DND-41 (cell line): ENCODE data around the gene OBP2B.
"Not testable (repeated sequence)": the region's sequence is repeated elsewhere in the genome, so short reads cannot be mapped to it uniquely, and the experiment has no call there.

ENCODE experiments used
- ATAC-seq: fragments of 200-7000 bp; cut with Tn5 transposase; 3 replicates; pipeline ENCODE4 v1.9.1; 2021; ENCODE audit warnings: low read depth; ENCODE audit not compliant: insufficient read depth
- DNase-seq: peaks from one replicate; pipeline ENCODE4 v3.0.0-alpha.2; 2020
- H2AFZ ChIP-seq: 2 replicates; pipeline ENCODE4 v1.6.0; 2012; ENCODE audit warnings: low read depth, low read length
- H3K27ac ChIP-seq: 2 replicates; pipeline ENCODE4 v1.5.1; 2012; ENCODE audit warnings: low read length, inconsistent platforms
- H3K27me3 ChIP-seq: fragments of 200-600 bp; sonication (generic); 2 replicates; pipeline ENCODE4 v1.6.0; 2012; ENCODE audit warnings: low read length, mild to moderate bottlenecking, inconsistent platforms; ENCODE audit not compliant: insufficient read depth, poor library complexity
- H3K36me3 ChIP-seq: 2 replicates; pipeline ENCODE4 v1.5.1; 2012; ENCODE audit warnings: low read length, inconsistent platforms; ENCODE audit not compliant: insufficient read depth
- H3K4me1 ChIP-seq: 2 replicates; pipeline ENCODE4 v1.5.1; 2012; ENCODE audit warnings: mild to moderate bottlenecking, low read length; ENCODE audit not compliant: insufficient read depth
- H3K4me2 ChIP-seq: 2 replicates; pipeline ENCODE4 v1.6.0; 2012; ENCODE audit warnings: mild to moderate bottlenecking, moderate library complexity, low read length, inconsistent platforms; ENCODE audit not compliant: insufficient read depth
- H3K4me3 ChIP-seq, 2 experiments: fragments of 200-600 bp in 1 of 2; shearing (Covaris generic) in 1 of 2; 2 replicates each; pipeline ENCODE4 v1.5.1; 2012 to 2016; ENCODE audit warnings: inconsistent platforms in 2 of 2, low read length in 2 of 2, mild to moderate bottlenecking in 2 of 2, low read depth in 1 of 2, moderate library complexity in 1 of 2
- H3K79me2 ChIP-seq: 2 replicates; pipeline ENCODE4 v1.6.0; 2012; ENCODE audit warnings: low read length, inconsistent platforms; ENCODE audit not compliant: insufficient read depth
- H3K9ac ChIP-seq: 2 replicates; pipeline ENCODE4 v1.6.0; 2012; ENCODE audit warnings: low read depth, mild to moderate bottlenecking, inconsistent platforms, low read length, moderate library complexity
- H3K9me3 ChIP-seq: 2 replicates; pipeline ENCODE4 v1.5.1; 2012; ENCODE audit warnings: low read length, moderate library complexity, mild to moderate bottlenecking, inconsistent platforms; ENCODE audit not compliant: insufficient read depth, severe bottlenecking
- H4K20me1 ChIP-seq: 2 replicates; pipeline ENCODE4 v1.6.0; 2012; ENCODE audit warnings: low read length; ENCODE audit not compliant: insufficient read depth
- EZH2 ChIP-seq: IDR thresholded peaks from 3 replicates; pipeline ENCODE4 v1.6.1; 2012; ENCODE audit warnings: borderline replicate concordance, low read depth, mild to moderate bottlenecking, moderate library complexity, low read length, inconsistent platforms; ENCODE audit not compliant: severe bottlenecking
- TF ChIP-seq, protein P1 (sequence below): IDR thresholded peaks from 2 replicates; pipeline ENCODE4 v1.5.1; 2012; ENCODE audit warnings: borderline replicate concordance, low read length, moderate library complexity, mild to moderate bottlenecking; ENCODE audit not compliant: poor library complexity, severe bottlenecking; ENCODE audit errors: extremely low read depth

Gene OBP2B

DNA sequence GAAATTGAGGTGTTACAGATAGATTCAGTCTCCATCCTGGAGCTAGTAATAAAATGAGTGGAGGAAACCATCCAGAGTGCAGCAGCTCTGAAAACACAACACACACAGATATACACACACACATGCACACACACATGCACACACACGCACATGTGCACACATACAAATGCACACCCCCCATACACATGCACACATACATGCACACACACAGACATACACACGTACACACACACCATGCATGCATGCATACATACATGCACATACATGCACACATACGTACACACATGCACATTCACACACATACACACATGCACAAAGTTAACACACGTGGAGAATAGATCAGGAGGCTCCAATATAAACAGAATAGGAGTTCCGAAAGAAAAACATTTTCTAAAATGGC lies 21.0 kb upstream of the OBP2B start:
- no peaks in the 10 kb centered on the region for H4K20me1 ChIP-seq
- ATAC-seq = no peak

DNA sequence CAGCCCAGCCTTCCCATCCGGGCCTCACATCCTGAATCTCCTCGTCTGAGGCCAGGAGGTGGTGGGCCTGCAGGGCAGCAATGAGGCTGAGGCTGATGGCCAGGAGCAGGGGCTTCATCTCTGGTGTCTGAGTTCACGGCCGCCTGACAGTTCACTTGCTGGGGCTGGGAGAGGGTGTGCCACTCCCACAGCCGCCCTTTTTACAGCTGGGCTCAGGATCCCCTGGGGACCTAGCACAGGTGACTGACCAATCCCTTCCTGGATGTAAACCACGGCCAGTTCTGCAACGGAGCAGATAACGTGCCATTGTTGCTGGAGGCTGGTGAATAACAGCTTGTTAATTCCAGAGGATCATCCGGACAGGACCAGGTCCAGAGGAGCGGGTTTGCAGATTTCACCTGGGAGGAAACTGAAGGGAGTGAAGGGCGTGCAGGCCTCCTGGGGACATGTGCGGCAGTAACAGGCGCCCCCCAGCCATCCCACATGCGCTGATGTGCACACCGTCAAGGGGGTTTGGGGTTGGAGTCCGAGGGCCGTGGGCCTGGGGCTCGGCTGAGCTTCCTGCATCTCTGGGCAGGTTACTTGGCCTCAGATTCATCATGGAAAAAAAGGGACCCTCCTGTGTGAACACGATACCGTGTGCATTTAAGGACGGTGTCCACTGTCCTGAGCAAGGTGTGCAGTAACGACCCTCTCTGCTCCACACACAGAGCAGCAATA lies 19.6 kb upstream of the OBP2B start:
- not testable (repeated sequence) for H3K4me1 ChIP-seq, H2AFZ ChIP-seq, ATAC-seq, H3K27ac ChIP-seq, H3K4me3 ChIP-seq, H3K4me2 ChIP-seq, H3K36me3 ChIP-seq, H4K20me1 ChIP-seq, H3K9ac ChIP-seq, H3K9me3 ChIP-seq, H3K27me3 ChIP-seq, DNase-seq, H3K79me2 ChIP-seq

More for the DNA sequence above, 21.0 kb upstream of the OBP2B start:
- Histone ChIP-seq H3K4me1 (no peaks in the 10 kb centered on the region), H3K27me3 (no peaks in the 10 kb centered on the region), H3K36me3 (no peaks in the 10 kb centered on the region), H2AFZ (no peak overlapping the region), H3K9ac (no peak overlapping the region), H3K9me3 (no peaks in the 10 kb centered on the region), H3K27ac (no peak overlapping the region), H3K4me3 (no peak overlapping the region), H3K4me2 (no peak overlapping the region), H3K79me2 (no peaks in the 10 kb centered on the region)
- no peak for DNase-seq
- TF ChIP-seq, protein P1, sequence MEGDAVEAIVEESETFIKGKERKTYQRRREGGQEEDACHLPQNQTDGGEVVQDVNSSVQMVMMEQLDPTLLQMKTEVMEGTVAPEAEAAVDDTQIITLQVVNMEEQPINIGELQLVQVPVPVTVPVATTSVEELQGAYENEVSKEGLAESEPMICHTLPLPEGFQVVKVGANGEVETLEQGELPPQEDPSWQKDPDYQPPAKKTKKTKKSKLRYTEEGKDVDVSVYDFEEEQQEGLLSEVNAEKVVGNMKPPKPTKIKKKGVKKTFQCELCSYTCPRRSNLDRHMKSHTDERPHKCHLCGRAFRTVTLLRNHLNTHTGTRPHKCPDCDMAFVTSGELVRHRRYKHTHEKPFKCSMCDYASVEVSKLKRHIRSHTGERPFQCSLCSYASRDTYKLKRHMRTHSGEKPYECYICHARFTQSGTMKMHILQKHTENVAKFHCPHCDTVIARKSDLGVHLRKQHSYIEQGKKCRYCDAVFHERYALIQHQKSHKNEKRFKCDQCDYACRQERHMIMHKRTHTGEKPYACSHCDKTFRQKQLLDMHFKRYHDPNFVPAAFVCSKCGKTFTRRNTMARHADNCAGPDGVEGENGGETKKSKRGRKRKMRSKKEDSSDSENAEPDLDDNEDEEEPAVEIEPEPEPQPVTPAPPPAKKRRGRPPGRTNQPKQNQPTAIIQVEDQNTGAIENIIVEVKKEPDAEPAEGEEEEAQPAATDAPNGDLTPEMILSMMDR = no peak
- no peak for TF ChIP-seq EZH2

- not testable (repeated sequence) for H3K36me3 ChIP-seq, H3K4me3 ChIP-seq, H3K4me1 ChIP-seq, H3K27ac ChIP-seq, H3K9ac ChIP-seq, H3K27me3 ChIP-seq, H3K4me2 ChIP-seq, H4K20me1 ChIP-seq, H2AFZ ChIP-seq, H3K9me3 ChIP-seq, H3K79me2 ChIP-seq, DNase-seq, ATAC-seq
Measured at GRCh38 chr9:133227996-133228395, 18.9 kb upstream of the OBP2B start.

DNA sequence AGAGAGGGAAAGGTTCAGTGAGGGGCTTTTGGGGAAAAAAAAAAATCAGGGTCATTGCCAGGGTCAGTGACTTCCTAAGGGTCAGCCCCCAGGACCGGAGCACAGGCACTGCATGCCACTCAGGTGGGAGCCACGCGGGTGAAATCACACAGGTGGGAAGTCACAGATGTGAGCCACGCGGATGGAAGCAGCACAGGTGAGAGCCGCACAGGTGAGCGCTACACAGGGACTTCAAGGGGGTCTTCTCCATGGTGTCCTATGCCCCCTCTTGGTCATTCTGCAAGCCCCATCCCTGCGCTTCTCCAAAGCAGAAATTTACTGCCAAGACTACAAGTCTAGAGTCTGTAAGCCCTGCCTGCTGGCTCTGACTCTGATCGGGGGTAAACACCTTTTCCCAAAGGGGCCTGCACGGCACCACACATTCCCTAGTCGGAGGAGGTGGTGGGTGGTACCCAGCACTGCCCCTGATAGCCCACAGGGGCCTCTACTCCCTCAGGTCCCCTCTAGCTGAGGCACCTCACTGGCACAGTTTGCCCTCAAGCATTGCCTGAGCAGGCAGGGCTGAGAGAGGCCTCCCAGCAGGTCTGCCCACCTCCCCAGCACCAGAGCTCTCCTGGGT lies 18.3 kb upstream of the OBP2B start:
- Histone ChIP-seq H3K9me3 (no peaks in the 10 kb centered on the region), H3K9ac (no peak overlapping the region), H3K36me3 (no peaks in the 10 kb centered on the region), H3K27ac (no peak overlapping the region), H3K79me2 (no peaks in the 10 kb centered on the region), H3K4me3 (no peak overlapping the region), H2AFZ (no peak overlapping the region), H4K20me1 (no peaks in the 10 kb centered on the region), H3K4me1 (no peaks in the 10 kb centered on the region), H3K4me2 (no peak overlapping the region), H3K27me3 (no peaks in the 10 kb centered on the region)
- TF ChIP-seq, protein P1 = no peak
- no peak for TF ChIP-seq EZH2
- DNase-seq = no peak
- no peak for ATAC-seq
